ENCODE measurements around the gene PKDREJ. TPM values are rescaled to one million over a fixed set of nuclear protein-coding genes. Genes with fewer than 3 reads are reported as not detected.

The PKDREJ gene
- total RNA-seq, 1 experiment from 2014 or later: 0.04 TPM

DNA sequence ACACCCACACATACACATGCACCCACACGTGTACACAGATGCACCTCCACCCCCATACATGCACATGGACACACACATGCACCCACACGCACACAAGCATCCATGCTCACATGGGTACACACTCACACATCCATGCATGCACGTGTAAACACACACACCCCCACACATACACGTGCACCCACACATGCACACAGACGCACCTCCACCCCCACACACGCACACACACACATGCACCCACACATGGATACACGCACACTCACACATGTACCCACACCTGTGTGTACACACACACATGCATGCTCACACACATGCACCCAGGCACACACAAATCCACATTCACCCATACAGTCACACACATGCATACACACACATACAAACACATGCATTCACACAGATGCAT lies 37.5 kb downstream of the PKDREJ start:
- no peak overlapping the region for H4K91ac ChIP-seq (ENCODE audit: insufficient read length, low read depth, low read length)
- no peak overlapping the region for H3K27ac Mint-ChIP-seq

More for the DNA sequence above, 37.5 kb downstream of the PKDREJ start:
- no peak overlapping the region for H2AK5ac ChIP-seq (ENCODE audit: insufficient read length, low read length)
- no peak overlapping the region for H3K56ac ChIP-seq (ENCODE audit: insufficient read length, low read depth, low read length)
- H3K27ac ChIP-seq (ENCODE audit: insufficient read length, low read depth, low read length): no peak overlapping the region
- no peak overlapping the region for H3K23ac ChIP-seq (ENCODE audit: insufficient read length, low read depth, low read length)
- H2BK15ac ChIP-seq (ENCODE audit: low read depth, low read length): no peak overlapping the region
- H2AFZ ChIP-seq (ENCODE audit: low read length): no peak overlapping the region
- no peak overlapping the region for H4K5ac ChIP-seq (ENCODE audit: insufficient read length, low read depth, low read length)
- no peak overlapping the region for H2BK5ac ChIP-seq (ENCODE audit: insufficient read length, low read length)
- H2BK20ac ChIP-seq (ENCODE audit: low read depth, low read length, poor library complexity, severe bottlenecking): no peak overlapping the region
- no CpG with 5 or more reads among the region's 7 CpGs for WGBS (ENCODE audit: extremely low coverage, insufficient read length, low lambda C conversion rate)
- no peak overlapping the region for H3K18ac ChIP-seq (ENCODE audit: insufficient read length, low read depth, low read length)
- H3T11ph ChIP-seq (ENCODE audit: low read length): no peak overlapping the region
- no peak for DNase-seq
- H2BK120ac ChIP-seq (ENCODE audit: low read depth, low read length, poor library complexity, severe bottlenecking): no peak overlapping the region
- H3K36me3 Mint-ChIP-seq (ENCODE audit: insufficient read depth in 1 of 3, low read depth in 3 of 3): peaks cover 0 to 6% (median 0%) of the 10 kb centered on the region in 3 experiments; a peak in 2 of 7 replicates
- H4K8ac ChIP-seq (replicated peaks; ENCODE audit: insufficient read length, low read depth, low read length): no peak overlapping the region
- no peaks in the 10 kb centered on the region for H3K9me3 ChIP-seq (ENCODE audit: control insufficient read depth, low read depth, low read length)
- no peaks in the 10 kb centered on the region for H3K23me2 ChIP-seq (ENCODE audit: insufficient read length, low read depth, low read length, poor library complexity, severe bottlenecking)
- H3K27me3 ChIP-seq (ENCODE audit: insufficient read depth, low read length): no peaks in the 10 kb centered on the region
- no peaks in the 10 kb centered on the region for H3K79me1 ChIP-seq (ENCODE audit: insufficient read depth, low read depth, low read length, poor library complexity, severe bottlenecking)
- no peak overlapping the region for H3K4me2 ChIP-seq (ENCODE audit: insufficient read depth, insufficient read length, low read length)
- H4K20me1 ChIP-seq (ENCODE audit: control insufficient read depth, insufficient read depth, insufficient read length): no peaks in the 10 kb centered on the region
- no peaks in the 10 kb centered on the region for H3K79me2 ChIP-seq (ENCODE audit: insufficient read depth, low read length)
- no peak overlapping the region for H2BK12ac ChIP-seq (ENCODE audit: insufficient read length, low read depth, low read length)
- TF ChIP-seq, protein P1, sequence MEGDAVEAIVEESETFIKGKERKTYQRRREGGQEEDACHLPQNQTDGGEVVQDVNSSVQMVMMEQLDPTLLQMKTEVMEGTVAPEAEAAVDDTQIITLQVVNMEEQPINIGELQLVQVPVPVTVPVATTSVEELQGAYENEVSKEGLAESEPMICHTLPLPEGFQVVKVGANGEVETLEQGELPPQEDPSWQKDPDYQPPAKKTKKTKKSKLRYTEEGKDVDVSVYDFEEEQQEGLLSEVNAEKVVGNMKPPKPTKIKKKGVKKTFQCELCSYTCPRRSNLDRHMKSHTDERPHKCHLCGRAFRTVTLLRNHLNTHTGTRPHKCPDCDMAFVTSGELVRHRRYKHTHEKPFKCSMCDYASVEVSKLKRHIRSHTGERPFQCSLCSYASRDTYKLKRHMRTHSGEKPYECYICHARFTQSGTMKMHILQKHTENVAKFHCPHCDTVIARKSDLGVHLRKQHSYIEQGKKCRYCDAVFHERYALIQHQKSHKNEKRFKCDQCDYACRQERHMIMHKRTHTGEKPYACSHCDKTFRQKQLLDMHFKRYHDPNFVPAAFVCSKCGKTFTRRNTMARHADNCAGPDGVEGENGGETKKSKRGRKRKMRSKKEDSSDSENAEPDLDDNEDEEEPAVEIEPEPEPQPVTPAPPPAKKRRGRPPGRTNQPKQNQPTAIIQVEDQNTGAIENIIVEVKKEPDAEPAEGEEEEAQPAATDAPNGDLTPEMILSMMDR (conservative IDR thresholded peaks at IDR 0.05): no peak
- no peaks in the 10 kb centered on the region; a peak in 2 of 5 replicates for H3K9me3 Mint-ChIP-seq
- no peak overlapping the region for H3K14ac ChIP-seq (ENCODE audit: insufficient read depth, low read length)
- H3K27me3 Mint-ChIP-seq (ENCODE audit: low read depth): no peaks in the 10 kb centered on the region
- H3K9ac ChIP-seq (ENCODE audit: extremely low read depth, insufficient read length, low read length): no peak overlapping the region
- H3K4me3 Mint-ChIP-seq: no peak overlapping the region
- peaks cover 5 to 14% of the 10 kb centered on the region in 2 experiments for H3K4me1 Mint-ChIP-seq
- no peak overlapping the region for H3K4ac ChIP-seq (ENCODE audit: low read depth, low read length)
- no peaks in the 10 kb centered on the region for H3K4me1 ChIP-seq (ENCODE audit: insufficient read depth, low read length)

Data from H9 (cell line).